Activated effector memory CD4-positive, alpha-beta T cell treated with Interleukin-2 at 50 U/mL for 16 hours (primary cell): ENCODE measurements around the gene DPP10.

ENCODE experiments used
- DNase-seq: peaks from one replicate; pipeline ENCODE4 v3.0.0-alpha.2; 2020

DPP10 gene

GRCh38 chr2:115165529-115166109, 723.2 kb downstream of the DPP10 start:
- no peak for DNase-seq

GRCh38 chr2:115168457-115168856, 726.0 kb downstream of the DPP10 start:
- no peak for DNase-seq

- no peak for DNase-seq
Measured at GRCh38 chr2:115169814-115170213, 727.4 kb downstream of the DPP10 start.

- DNase-seq = no peak
Measured at GRCh38 chr2:115171751-115172150, 729.3 kb downstream of the DPP10 start.

- no peak for DNase-seq
Measured at GRCh38 chr2:115174651-115175050, 732.2 kb downstream of the DPP10 start.

- no peak for DNase-seq
Measured at GRCh38 chr2:115183144-115183543, 740.7 kb downstream of the DPP10 start.

GRCh38 chr2:115190459-115190858, 748.0 kb downstream of the DPP10 start:
- no peak for DNase-seq

GRCh38 chr2:115194623-115195022, 752.2 kb downstream of the DPP10 start:
- DNase-seq = no peak

GRCh38 chr2:115196587-115196986, 754.1 kb downstream of the DPP10 start:
- no peak for DNase-seq

- no peak for DNase-seq
Measured at GRCh38 chr2:115199966-115200365, 757.5 kb downstream of the DPP10 start.

- DNase-seq = no peak
Measured at GRCh38 chr2:115201386-115201785, 758.9 kb downstream of the DPP10 start.

GRCh38 chr2:115208493-115209164, 766.2 kb downstream of the DPP10 start:
- DNase-seq = no peak

GRCh38 chr2:115214050-115214449, 771.6 kb downstream of the DPP10 start:
- no peak for DNase-seq

- DNase-seq = no peak
Measured at GRCh38 chr2:115219296-115219695, 776.9 kb downstream of the DPP10 start.

- no peak for DNase-seq
Measured at GRCh38 chr2:115234186-115234585, 791.7 kb downstream of the DPP10 start.

GRCh38 chr2:115234737-115235136, 792.3 kb downstream of the DPP10 start:
- no peak for DNase-seq

GRCh38 chr2:115248066-115248465, 805.6 kb downstream of the DPP10 start:
- DNase-seq = no peak

GRCh38 chr2:115277366-115277765, 834.9 kb downstream of the DPP10 start:
- no peak for DNase-seq

- no peak for DNase-seq
Measured at GRCh38 chr2:115285416-115285815, 843.0 kb downstream of the DPP10 start.

GRCh38 chr2:115290478-115290877, 848.0 kb downstream of the DPP10 start:
- no peak for DNase-seq

- no peak for DNase-seq
Measured at GRCh38 chr2:115292742-115293141, 850.3 kb downstream of the DPP10 start.

- DNase-seq = no peak
Measured at GRCh38 chr2:115294999-115295398, 852.6 kb downstream of the DPP10 start.

GRCh38 chr2:115297056-115297455, 854.6 kb downstream of the DPP10 start:
- DNase-seq = no peak

- DNase-seq = no peak
Measured at GRCh38 chr2:115299199-115299598, 856.8 kb downstream of the DPP10 start.

GRCh38 chr2:115305712-115306111, 863.3 kb downstream of the DPP10 start:
- no peak for DNase-seq
